HUES48 (cell line): ENCODE measurements around the gene COL27A1.

Experiments
- H3K27ac ChIP-seq: one replicate; pipeline ENCODE4 v1.7.0; 2013; ENCODE audit warnings: low read depth, low read length, inconsistent platforms
- H3K27me3 ChIP-seq: 2 replicates; pipeline ENCODE4 v1.6.1; 2013; ENCODE audit warnings: mild to moderate bottlenecking, low read length; ENCODE audit not compliant: control insufficient read depth, insufficient read depth
- H3K36me3 ChIP-seq: 2 replicates; pipeline ENCODE4 v1.6.1; 2013; ENCODE audit warnings: low read length; ENCODE audit not compliant: control insufficient read depth, insufficient read depth
- H3K4me1 ChIP-seq: 2 replicates; pipeline ENCODE4 v1.6.1; 2013; ENCODE audit warnings: mild to moderate bottlenecking, low read length; ENCODE audit not compliant: control insufficient read depth, insufficient read depth
- H3K4me3 ChIP-seq: 2 replicates; pipeline ENCODE4 v1.5.1; 2013; ENCODE audit warnings: mild to moderate bottlenecking, low read depth, low read length
- H3K9ac ChIP-seq: 2 replicates; pipeline ENCODE4 v1.6.1; 2013; ENCODE audit warnings: mild to moderate bottlenecking, low read depth, low read length, moderate library complexity
- H3K9me3 ChIP-seq: 2 replicates; pipeline ENCODE4 v1.6.1; 2013; ENCODE audit warnings: low read length; ENCODE audit not compliant: control insufficient read depth, insufficient read depth

COL27A1 gene

DNA sequence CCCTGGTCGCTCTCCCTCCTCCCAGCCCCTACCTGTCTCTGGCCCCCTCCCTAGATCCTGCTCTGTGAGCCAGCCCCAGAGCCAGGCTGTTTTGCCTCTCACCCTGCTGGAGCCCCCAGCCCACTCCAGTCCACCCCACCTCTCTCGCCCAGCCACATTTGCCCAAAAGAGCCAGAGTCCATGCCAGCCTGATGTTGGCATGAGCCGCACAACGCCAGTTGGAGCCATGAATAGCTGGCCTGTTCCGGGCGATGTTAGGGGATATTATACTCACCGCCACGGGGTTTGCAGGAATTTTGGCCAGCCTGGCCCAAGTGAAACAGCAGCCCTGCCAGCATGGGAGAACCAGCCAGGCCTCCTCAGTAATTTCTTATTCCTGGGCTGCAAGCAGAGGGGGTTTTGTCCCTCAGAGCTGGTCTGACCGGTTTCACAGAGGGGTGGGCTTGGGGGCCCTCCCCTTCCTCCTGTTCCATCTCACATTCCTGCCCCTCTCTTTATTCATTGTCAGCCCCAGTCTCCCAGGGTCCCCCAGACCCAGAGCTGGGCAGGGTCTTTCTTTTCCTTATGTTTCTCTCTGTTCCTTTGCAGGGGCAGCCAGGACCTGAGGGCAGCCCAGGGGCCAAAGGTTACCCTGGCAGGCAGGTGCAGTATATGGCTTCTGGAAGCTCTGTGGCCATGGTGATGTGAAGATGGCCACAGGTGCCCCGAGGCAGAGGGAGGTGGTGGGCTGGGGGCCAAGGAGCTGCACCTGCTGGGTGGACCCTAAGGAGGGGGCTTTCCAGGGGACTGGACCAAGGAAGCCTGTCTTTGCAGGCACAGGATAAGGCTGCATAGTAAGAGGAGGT is 50.1 kb downstream of the COL27A1 start:
- Histone ChIP-seq H3K4me1 (peaks cover 6% of the 10 kb centered on the region; the same call in 1 of the 2 replicates), H3K4me3 (no peak overlapping the region), H3K36me3 (peaks cover 13% of the 10 kb centered on the region), H3K27ac (no peak overlapping the region), H3K9me3 (no peaks in the 10 kb centered on the region), H3K27me3 (no peaks in the 10 kb centered on the region), H3K9ac (no peak overlapping the region)

DNA sequence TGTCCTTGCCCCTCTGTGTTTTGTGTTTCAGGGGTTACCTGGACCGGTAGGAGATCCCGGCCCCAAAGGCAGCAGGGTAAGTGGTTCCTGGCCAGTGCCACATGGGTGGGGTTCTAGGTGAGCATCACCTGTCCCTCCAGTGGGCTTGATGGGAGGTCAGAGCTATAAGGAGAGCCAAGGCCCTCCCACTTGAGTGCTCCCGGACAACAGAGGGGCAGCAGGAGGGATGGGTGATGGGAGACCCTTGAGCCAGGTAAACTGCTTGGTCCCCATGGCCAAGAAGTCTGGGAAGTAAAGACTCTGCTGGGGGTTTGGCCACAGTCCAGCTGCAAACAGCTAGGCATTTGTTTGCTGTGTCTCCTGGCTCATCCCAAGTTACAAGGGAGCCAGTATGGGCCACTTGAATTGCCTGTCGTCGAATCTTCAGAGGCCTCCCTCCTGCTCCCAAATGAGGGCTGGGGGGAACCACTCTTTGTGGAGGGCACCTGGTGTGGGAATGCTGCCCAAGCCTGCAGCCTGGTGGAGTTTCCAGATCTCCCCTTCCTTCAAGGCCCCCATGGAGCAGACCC is 51.0 kb downstream of the COL27A1 start:
- H3K4me3 ChIP-seq: no peak overlapping the region
- H3K9me3 ChIP-seq: no peaks in the 10 kb centered on the region
- H3K36me3 ChIP-seq: peaks cover 18% of the 10 kb centered on the region
- H3K9ac ChIP-seq: no peak overlapping the region
- no peaks in the 10 kb centered on the region for H3K27me3 ChIP-seq
- H3K4me1 ChIP-seq: peaks cover 6% of the 10 kb centered on the region; the same call in 1 of the 2 replicates
- H3K27ac ChIP-seq: no peak overlapping the region

DNA sequence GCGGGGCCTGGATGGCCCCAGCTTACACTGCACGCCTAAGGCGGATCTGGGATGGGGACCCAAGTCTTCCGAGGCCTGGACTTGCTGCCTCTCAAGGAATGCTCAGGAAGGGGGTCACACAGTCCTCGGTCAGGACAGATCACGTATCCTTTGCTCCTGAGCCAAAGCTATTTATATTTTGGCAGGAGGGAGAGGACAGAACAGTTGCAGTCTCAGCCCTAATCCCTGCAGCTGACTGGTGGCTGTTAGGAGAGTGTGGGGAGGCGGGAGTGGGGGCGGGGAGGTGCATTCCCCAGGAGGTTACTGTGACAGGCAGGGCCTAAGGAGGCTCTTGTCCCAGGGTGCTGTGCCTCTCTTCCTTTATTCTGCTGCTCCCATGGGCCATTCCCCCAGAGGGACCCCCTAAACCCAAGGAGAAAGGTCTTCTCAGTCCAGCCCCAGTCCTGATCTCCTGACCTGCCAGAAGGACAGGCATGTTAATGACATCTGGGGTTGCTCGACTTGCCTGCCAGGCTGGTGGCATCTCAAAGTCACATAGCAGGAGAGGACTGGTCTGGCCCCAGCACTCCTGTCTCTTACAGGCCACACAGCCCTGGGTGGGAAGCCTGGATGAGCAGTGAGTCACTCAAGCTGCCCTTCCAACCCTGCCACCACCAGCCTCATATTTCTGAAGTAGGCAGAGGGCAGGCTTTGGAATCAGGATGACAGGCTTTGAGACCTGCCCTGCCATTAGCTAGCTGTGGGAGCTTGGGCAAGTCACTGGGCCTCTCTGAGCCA is 51.9 kb downstream of the COL27A1 start:
- Histone ChIP-seq H3K27ac (no peak overlapping the region), H3K9me3 (no peaks in the 10 kb centered on the region), H3K4me3 (no peak overlapping the region), H3K27me3 (no peaks in the 10 kb centered on the region), H3K9ac (no peak overlapping the region), H3K4me1 (peaks cover 6% of the 10 kb centered on the region; the same call in 1 of the 2 replicates), H3K36me3 (peaks cover 18% of the 10 kb centered on the region)

DNA sequence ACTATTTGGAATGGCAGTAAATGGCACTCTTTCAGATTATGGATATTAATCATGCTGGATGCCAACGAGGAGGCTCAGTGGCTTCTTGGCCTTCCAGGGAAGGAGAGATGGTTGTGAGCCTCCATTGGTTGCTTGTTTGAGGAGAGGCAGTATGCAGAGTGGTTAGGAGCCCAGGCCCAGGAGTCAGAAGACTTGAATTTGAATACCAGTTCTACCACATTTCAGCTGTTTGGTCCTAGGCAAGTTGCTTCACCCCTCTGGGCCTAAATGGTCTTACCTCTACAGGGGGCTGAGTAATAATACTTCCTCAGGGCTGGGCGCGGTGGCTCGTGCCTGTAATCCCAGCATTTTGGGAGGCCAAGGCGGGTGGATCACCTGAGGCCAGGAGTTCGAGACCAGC is 52.5 kb downstream of the COL27A1 start:
- Histone ChIP-seq H3K27ac (no peak overlapping the region), H3K4me3 (no peak overlapping the region), H3K9ac (no peak overlapping the region), H3K9me3 (no peaks in the 10 kb centered on the region), H3K36me3 (peaks cover 19% of the 10 kb centered on the region), H3K4me1 (peaks cover 6% of the 10 kb centered on the region; the same call in 1 of the 2 replicates), H3K27me3 (no peaks in the 10 kb centered on the region)

DNA sequence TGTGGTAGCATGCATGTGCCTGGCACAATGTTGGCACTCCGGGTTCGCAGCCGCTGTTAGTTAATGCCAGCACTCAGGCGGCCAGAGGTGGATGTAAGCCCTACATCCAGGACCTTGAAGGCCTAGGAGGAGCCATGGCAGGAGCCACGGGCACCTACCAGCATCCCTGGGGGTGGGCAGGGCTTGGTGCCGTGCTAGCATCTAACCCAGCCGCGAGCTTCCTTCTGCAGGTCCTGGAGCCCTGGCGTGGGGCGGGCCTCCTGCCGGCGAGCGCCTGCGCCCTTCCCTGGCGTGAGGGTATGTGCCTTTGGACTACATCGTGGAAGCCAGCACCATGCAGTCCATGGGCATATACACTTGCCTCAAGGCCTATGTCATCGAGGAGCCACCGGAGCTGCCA is 53.8 kb downstream of the COL27A1 start:
- H3K9ac ChIP-seq: no peak overlapping the region
- H3K36me3 ChIP-seq: peaks cover 27% of the 10 kb centered on the region
- no peaks in the 10 kb centered on the region for H3K9me3 ChIP-seq
- no peak overlapping the region for H3K27ac ChIP-seq
- no peak overlapping the region for H3K4me3 ChIP-seq
- peaks cover 6% of the 10 kb centered on the region; the same call in 1 of the 2 replicates for H3K4me1 ChIP-seq
- no peaks in the 10 kb centered on the region for H3K27me3 ChIP-seq

DNA sequence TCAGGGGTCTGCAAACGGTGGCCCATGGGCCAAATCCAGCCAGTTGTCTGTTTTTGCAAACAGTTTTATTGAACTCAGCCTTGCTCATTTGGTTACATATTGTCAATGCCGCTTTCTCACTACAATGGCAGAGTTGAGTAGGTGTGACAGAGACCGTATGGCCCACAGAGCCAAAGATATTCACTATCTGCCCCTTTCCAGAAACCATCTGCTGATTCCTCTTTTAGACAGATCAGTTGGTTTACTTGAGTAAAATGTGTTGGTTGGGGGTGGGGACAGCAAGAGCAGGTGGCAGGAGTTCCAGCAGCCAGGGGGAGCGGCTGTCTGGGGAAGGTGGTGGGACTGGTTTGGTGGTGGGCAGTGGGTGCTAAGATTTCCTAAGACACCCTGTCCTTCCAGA is 54.8 kb downstream of the COL27A1 start:
- no peaks in the 10 kb centered on the region for H3K27me3 ChIP-seq
- H3K4me3 ChIP-seq: no peak overlapping the region
- H3K9ac ChIP-seq: no peak overlapping the region
- H3K4me1 ChIP-seq: peaks cover 6% of the 10 kb centered on the region; the same call in 1 of the 2 replicates
- no peak overlapping the region for H3K27ac ChIP-seq
- peaks cover 34% of the 10 kb centered on the region for H3K36me3 ChIP-seq
- no peaks in the 10 kb centered on the region for H3K9me3 ChIP-seq

DNA sequence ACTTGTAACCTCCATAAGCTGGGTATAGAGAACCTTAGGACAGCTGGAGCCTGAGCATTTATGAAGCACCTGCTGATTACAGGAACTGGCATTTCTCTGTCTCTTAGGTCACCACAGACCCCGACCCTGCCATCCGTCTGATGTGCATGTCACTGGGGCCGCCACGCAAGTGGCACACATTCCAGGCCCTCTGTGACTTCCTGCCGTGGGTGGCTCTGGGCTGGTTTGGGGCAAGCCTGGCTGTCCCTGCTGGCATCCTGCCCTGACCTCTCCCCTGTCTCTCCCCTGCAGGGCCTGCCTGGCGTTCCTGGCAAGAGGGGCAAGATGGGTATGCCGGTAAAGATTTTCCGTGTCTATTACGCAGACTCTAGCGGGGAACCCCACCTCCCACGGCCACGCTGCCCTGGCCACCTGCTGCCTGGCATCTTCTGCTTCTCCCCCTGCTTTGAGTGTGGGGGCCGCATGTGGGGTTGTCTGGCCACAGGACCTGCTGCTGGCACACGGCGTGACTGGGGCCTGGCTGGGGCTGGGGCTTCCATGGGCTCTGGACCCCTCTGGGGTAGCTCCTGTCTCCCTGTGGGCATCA is 55.4 kb downstream of the COL27A1 start:
- Histone ChIP-seq H3K27me3 (no peaks in the 10 kb centered on the region), H3K27ac (no peak overlapping the region), H3K36me3 (peaks cover 34% of the 10 kb centered on the region), H3K4me3 (no peak overlapping the region), H3K9me3 (no peaks in the 10 kb centered on the region), H3K9ac (no peak overlapping the region), H3K4me1 (peaks cover 6% of the 10 kb centered on the region; the same call in 1 of the 2 replicates)

DNA sequence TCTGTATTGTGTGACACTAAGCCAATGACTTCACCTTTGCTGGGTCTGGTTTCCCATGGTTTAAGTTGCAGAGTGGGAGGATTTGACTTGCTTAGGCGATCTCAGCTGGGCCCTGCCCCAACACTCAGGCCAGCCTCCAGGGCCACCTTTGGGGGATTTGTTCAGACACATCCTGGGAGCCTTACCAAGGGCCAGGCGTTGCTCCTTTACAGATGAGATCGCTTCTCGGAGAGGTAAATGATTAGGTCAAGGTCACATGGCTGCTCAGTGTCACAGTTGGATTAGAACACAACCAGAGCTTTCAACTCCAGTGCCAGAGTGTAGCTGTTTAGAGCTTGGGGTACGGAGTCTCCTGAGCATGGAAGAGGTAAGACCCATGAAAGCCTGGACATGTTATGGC is 57.5 kb downstream of the COL27A1 start:
- peaks cover 34% of the 10 kb centered on the region for H3K36me3 ChIP-seq

DNA sequence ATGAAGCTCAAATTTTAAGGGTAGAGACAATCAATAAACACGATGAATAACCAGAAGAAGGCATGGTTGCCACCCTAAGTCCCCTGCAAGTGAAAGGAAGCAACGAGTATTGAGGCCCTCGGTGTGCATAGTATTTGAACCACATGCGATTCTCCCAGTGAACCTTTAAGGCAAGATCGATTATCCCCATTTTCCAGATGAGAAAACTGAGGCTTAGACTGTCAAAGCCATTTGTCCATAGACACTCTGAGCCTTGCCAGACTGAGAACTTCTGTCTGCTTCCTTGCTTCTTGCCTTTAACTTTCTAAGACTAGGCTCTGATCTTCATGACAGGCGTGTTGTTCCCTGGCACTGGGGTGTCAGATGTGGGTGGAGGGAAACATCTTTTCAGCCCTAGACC is 58.2 kb downstream of the COL27A1 start:
- Histone ChIP-seq H3K27ac (no peak overlapping the region), H3K9ac (no peak overlapping the region), H3K4me3 (no peak overlapping the region), H3K36me3 (peaks cover 34% of the 10 kb centered on the region), H3K4me1 (no peaks in the 10 kb centered on the region), H3K27me3 (no peaks in the 10 kb centered on the region), H3K9me3 (no peaks in the 10 kb centered on the region)

More for the DNA sequence above, 57.5 kb downstream of the COL27A1 start:
- no peaks in the 10 kb centered on the region for H3K9me3 ChIP-seq
- H3K9ac ChIP-seq: no peak overlapping the region
- no peak overlapping the region for H3K27ac ChIP-seq
- no peak overlapping the region for H3K4me3 ChIP-seq
- no peaks in the 10 kb centered on the region for H3K27me3 ChIP-seq
- no peaks in the 10 kb centered on the region for H3K4me1 ChIP-seq

DNA sequence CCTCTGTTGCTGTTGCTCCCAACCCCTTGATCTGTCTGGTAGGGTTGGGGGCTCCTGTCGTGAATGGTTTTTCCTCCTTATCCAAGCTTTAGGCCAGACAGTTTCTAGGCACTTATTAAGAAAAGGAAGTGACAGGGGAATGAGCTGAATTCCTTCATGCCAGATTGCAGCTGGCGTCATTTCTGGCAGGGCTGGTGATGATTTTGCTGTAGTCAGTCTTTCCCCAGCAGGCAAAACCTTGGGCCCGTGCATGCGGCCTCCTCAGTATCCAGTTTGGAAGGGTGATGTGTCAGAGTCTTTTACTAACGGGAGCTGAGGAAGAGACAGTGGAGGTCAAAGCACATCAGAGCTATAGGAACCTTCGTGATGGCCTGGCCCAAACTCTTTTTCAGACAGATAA is 58.8 kb downstream of the COL27A1 start:
- H3K4me3 ChIP-seq: no peak overlapping the region
- H3K4me1 ChIP-seq: no peaks in the 10 kb centered on the region
- no peaks in the 10 kb centered on the region for H3K9me3 ChIP-seq
- no peaks in the 10 kb centered on the region for H3K27me3 ChIP-seq
- H3K36me3 ChIP-seq: peaks cover 34% of the 10 kb centered on the region
- no peak overlapping the region for H3K27ac ChIP-seq
- H3K9ac ChIP-seq: no peak overlapping the region
